ENCODE data around the gene TMEM231. TPM values are rescaled to one million over a fixed set of nuclear protein-coding genes. Genes with fewer than 3 reads are reported as not detected.
A peak's percentile ranks its signal among the peaks of the same experiment; 100 is the strongest.

Gene TMEM231
- total and polyA plus RNA-seq, 2 of the 8 experiments (the other 6 are each of a cell fraction or from before 2014, with no cell fraction given) = 8.3 to 26.7 TPM

DNA sequence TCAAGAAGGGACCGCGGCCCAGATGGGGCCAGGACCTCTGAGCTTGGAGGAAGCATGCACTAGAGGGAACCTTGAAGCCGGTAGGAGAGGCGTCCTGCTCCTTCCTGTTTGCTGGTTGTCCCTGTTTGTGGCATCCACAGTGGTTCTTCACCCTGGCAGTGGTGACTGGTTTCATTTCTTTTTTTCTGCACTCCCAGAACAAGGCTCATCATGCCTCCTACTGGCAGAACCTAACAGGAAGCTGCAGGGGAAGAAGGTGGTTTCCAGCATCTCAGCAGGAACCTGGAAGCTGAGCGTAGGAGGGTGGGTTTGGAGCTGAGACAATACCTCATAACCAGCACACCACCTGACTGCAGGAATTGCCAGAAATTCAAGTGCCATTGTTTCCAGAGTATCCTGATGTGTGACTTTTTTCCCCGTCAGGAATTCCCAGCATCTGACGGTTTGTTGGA lies 5.8 kb downstream of the TMEM231 start:
- no peak overlapping the region for H4K91ac ChIP-seq (replicated peaks; ENCODE audit: insufficient read length, low read length)
- 60% methylated on average over 7 of the region's 7 CpGs; no CpG with 5 or more reads in 1 of the 2 experiments for WGBS, 2 experiments (ENCODE audit: extremely low coverage in 1 of 2, insufficient coverage in 1 of 2, insufficient read length in 1 of 2, insufficient replicate concordance in 2 of 2, low coverage in 1 of 2, low lambda C conversion rate in 2 of 2, missing lambda C conversion rate in 1 of 2)
- no peak overlapping the region for H3K14ac ChIP-seq (ENCODE audit: insufficient read length)
- H3K4me2 ChIP-seq (ENCODE audit: insufficient read depth in 1 of 2, low read depth in 2 of 2, low read length in 2 of 2) = peak overlapping the region; percentile 2 to 50; a peak in 2 of 4 replicates
- no peak overlapping the region for H3K9ac ChIP-seq (replicated peaks in 1 of 4; ENCODE audit: extremely low read depth in 1 of 4, low read depth in 3 of 4, low read length in 3 of 4)
- no peaks in the 10 kb centered on the region for H4K20me1 ChIP-seq (replicated peaks in 1 of 2; ENCODE audit: control insufficient read depth in 1 of 2, insufficient read depth in 2 of 2, low read length in 2 of 2)
- H3K18ac ChIP-seq (ENCODE audit: extremely low read depth, low read length) = no peak overlapping the region
- no peak overlapping the region for H3K4me3 ChIP-seq (ENCODE audit: extremely low read depth in 1 of 4, insufficient read depth in 2 of 4, low read depth in 3 of 4, low read length in 4 of 4)
- peak in 1 of 2 experiments; percentile 58 for DNase-seq (ENCODE audit: low read depth in 1 of 2, low spot score in 2 of 2)
- H2AFZ ChIP-seq (ENCODE audit: low read length) = peak overlapping the region; percentile 72; the same call in 1 of the 2 replicates
- no peak overlapping the region for H3K23ac ChIP-seq (ENCODE audit: insufficient read length)
- no peak overlapping the region for H2BK5ac ChIP-seq (ENCODE audit: low read depth, low read length)
- no peaks in the 10 kb centered on the region for H3K79me1 ChIP-seq (ENCODE audit: low read depth, low read length)
- POLR2A ChIA-PET (ENCODE audit: partially characterized antibody) = interaction anchor here (0.8 to 2.1 kb wide), 9 partner anchors 9 to 117 kb away, joined by 3 to 7 read pairs (median 5); partner anchors contain the start of genes CFDP1, GABARAPL2 and TERF2IP
- no peak overlapping the region for H2AK5ac ChIP-seq (ENCODE audit: low read depth, low read length)
- peak overlapping the region; percentile 65; the same call in 1 of the 2 replicates for H3K27ac ChIP-seq (ENCODE audit: low read depth, low read length)
- 0 out of 2 replicates have a peak overlapping the region, but pooled peaks have one; percentile 19 for H4K8ac ChIP-seq (ENCODE audit: extremely low read depth, insufficient read depth, low read length)
- no peaks in the 10 kb centered on the region; the same call in 1 of the 2 replicates for H3K23me2 ChIP-seq (ENCODE audit: low read depth, low read length)
- H3K4me1 ChIP-seq (replicated peaks in 1 of 4; ENCODE audit: control insufficient read depth in 3 of 4, insufficient read depth in 4 of 4, low read length in 3 of 4) = peaks cover 0 to 5% (median 0%) of the 10 kb centered on the region in 4 experiments; a peak in 5 of 7 replicates
- no peak overlapping the region for H4K5ac ChIP-seq (ENCODE audit: insufficient read length, low read depth, low read length)
- H3K56ac ChIP-seq (replicated peaks; ENCODE audit: insufficient read length, low read depth, low read length) = no peak overlapping the region
- H3K27me3 ChIP-seq (replicated peaks in 1 of 4; ENCODE audit: control insufficient read depth in 3 of 4, extremely low read depth in 1 of 4, insufficient read depth in 3 of 4, low read length in 3 of 4) = no peaks in the 10 kb centered on the region
- H3K36me3 ChIP-seq (ENCODE audit: control insufficient read depth in 2 of 4, insufficient read depth in 4 of 4, low read length in 3 of 4) = no peaks in the 10 kb centered on the region
- H2BK20ac ChIP-seq (ENCODE audit: low read length) = no peak overlapping the region
- peak; percentile 86 for FAIRE-seq
- CTCF ChIA-PET (ENCODE audit: partially characterized antibody) = interaction anchor here (0.7 to 12.7 kb wide), 27 partner anchors 9 to 158 kb away, joined by 3 to 158 read pairs (median 4); partner anchors contain the start of genes CFDP1, CHST5 and TMEM170A
- no peaks in the 10 kb centered on the region for H3K9me3 ChIP-seq (ENCODE audit: insufficient read depth in 2 of 2, low read depth in 1 of 2, low read length in 1 of 2)
- no peak overlapping the region for H2BK12ac ChIP-seq (ENCODE audit: low read depth, low read length)
- H2BK15ac ChIP-seq (ENCODE audit: low read length) = no peak overlapping the region
- no peak overlapping the region for H3K4ac ChIP-seq (replicated peaks; ENCODE audit: insufficient read length, low read depth, low read length)
- H2BK120ac ChIP-seq (replicated peaks; ENCODE audit: low read depth, low read length) = no peak overlapping the region
- no peaks in the 10 kb centered on the region for H3K79me2 ChIP-seq (ENCODE audit: control insufficient read depth in 1 of 2, insufficient read depth in 2 of 2, low read length in 2 of 2)
- TF ChIP-seq TBP (IDR thresholded peaks at IDR 0.05; ENCODE audit: low read depth, low read length) (no peak), POLR2AphosphoS5 (IDR thresholded peaks at IDR 0.05; ENCODE audit: low read depth, low read length) (no peak), CTBP2 (IDR thresholded peaks at IDR 0.05; ENCODE audit: borderline replicate concordance, insufficient read depth, insufficient read length, low read length) (no peak), SP1 (IDR thresholded peaks at IDR 0.05; ENCODE audit: low read depth, low read length) (no peak), CBX5 (IDR thresholded peaks at IDR 0.05; ENCODE audit: low read depth, low read length) (no peak), KDM1A (IDR thresholded peaks at IDR 0.05; ENCODE audit: borderline replicate concordance, low read length) (no peak), PHF8 (conservative IDR thresholded peaks at IDR 0.05; ENCODE audit: low read depth, low read length) (no peak), TAF1 (IDR thresholded peaks at IDR 0.05; ENCODE audit: low read depth, low read length) (no peak), ZNF274 (IDR thresholded peaks at IDR 0.05; ENCODE audit: borderline replicate concordance, extremely low read depth, low read length) (no peak), SP4 (IDR thresholded peaks at IDR 0.05; ENCODE audit: low read length) (no peak), SRF (IDR thresholded peaks at IDR 0.05; ENCODE audit: low read depth, low read length) (no peak), POLR2A (IDR thresholded peaks at IDR 0.05; ENCODE audit: control extremely low read depth in 1 of 2, low read depth in 2 of 2, low read length in 2 of 2) (0 out of 3 replicates have a peak, but pooled peaks of 1 of the 2 experiments have one; percentile 28), TCF12 (IDR thresholded peaks at IDR 0.05; ENCODE audit: low read depth, low read length) (no peak)
